Measurements from ENCODE around the gene ZDHHC11B.
"Not testable (repeated sequence)": the region's sequence is repeated elsewhere in the genome, so short reads cannot be mapped to it uniquely, and the experiment has no call there.

Gene ZDHHC11B

GRCh38 chr5:770585-770984 lies 13.9 kb downstream of the ZDHHC11B start:
- not testable (repeated sequence) for DNase-seq (ENCODE audit: low read depth in 2 of 3, low spot score in 1 of 3)

GRCh38 chr5:769485-770145 lies 14.9 kb downstream of the ZDHHC11B start:
- DNase-seq (ENCODE audit: low read depth in 2 of 3, low spot score in 1 of 3): not testable (repeated sequence)

GRCh38 chr5:766666-767431 lies 17.7 kb downstream of the ZDHHC11B start:
- DNase-seq (ENCODE audit: low read depth in 2 of 3, low spot score in 1 of 3): no peak

- DNase-seq (ENCODE audit: low read depth in 2 of 3, low spot score in 1 of 3): no peak
These were observed 18.4 kb downstream of the ZDHHC11B start for GRCh38 chr5:765948-766631.

GRCh38 chr5:763998-764781 lies 20.3 kb downstream of the ZDHHC11B start:
- DNase-seq (ENCODE audit: low read depth in 2 of 3, low spot score in 1 of 3): no peak

GRCh38 chr5:763397-763796 lies 21.1 kb downstream of the ZDHHC11B start:
- DNase-seq (ENCODE audit: low read depth in 2 of 3, low spot score in 1 of 3): no peak

- DNase-seq (ENCODE audit: low read depth in 2 of 3, low spot score in 1 of 3): not testable (repeated sequence)
These were observed 21.5 kb downstream of the ZDHHC11B start for GRCh38 chr5:762996-763395.

- no peak for DNase-seq (ENCODE audit: low read depth in 2 of 3, low spot score in 1 of 3)
These were observed 22.4 kb downstream of the ZDHHC11B start for GRCh38 chr5:761854-762710.

GRCh38 chr5:761059-761771 lies 23.3 kb downstream of the ZDHHC11B start:
- no peak for DNase-seq (ENCODE audit: low read depth in 2 of 3, low spot score in 1 of 3)

- no peak for DNase-seq (ENCODE audit: low read depth in 2 of 3, low spot score in 1 of 3)
These were observed 24.0 kb downstream of the ZDHHC11B start for GRCh38 chr5:760363-761058.

- DNase-seq (ENCODE audit: low read depth in 2 of 3, low spot score in 1 of 3): no peak
These were observed 24.7 kb downstream of the ZDHHC11B start for GRCh38 chr5:759781-760362.

GRCh38 chr5:759111-759751 lies 25.3 kb downstream of the ZDHHC11B start:
- DNase-seq (ENCODE audit: low read depth in 2 of 3, low spot score in 1 of 3): peak in 1 of 3 donors; percentile 62

- no peak for DNase-seq (ENCODE audit: low read depth in 2 of 3, low spot score in 1 of 3)
These were observed 25.9 kb downstream of the ZDHHC11B start for GRCh38 chr5:758698-759053.

GRCh38 chr5:757931-758697 lies 26.4 kb downstream of the ZDHHC11B start:
- no peak for DNase-seq (ENCODE audit: low read depth in 2 of 3, low spot score in 1 of 3)

GRCh38 chr5:757346-757930 lies 27.1 kb downstream of the ZDHHC11B start:
- no peak for DNase-seq (ENCODE audit: low read depth in 2 of 3, low spot score in 1 of 3)

GRCh38 chr5:756865-757345 lies 27.6 kb downstream of the ZDHHC11B start:
- no peak for DNase-seq (ENCODE audit: low read depth in 2 of 3, low spot score in 1 of 3)

GRCh38 chr5:756171-756570 lies 28.4 kb downstream of the ZDHHC11B start:
- no peak for DNase-seq (ENCODE audit: low read depth in 2 of 3, low spot score in 1 of 3)
